Measurements from ENCODE around the gene NUCB1.

Gene NUCB1

GRCh38 chr19:48967346-48968178 is 67.5 kb downstream of the NUCB1 start:
- no peak overlapping the region for H3K4me3 ChIP-seq (ENCODE audit: control insufficient read depth, low read depth, low read length)

DNA sequence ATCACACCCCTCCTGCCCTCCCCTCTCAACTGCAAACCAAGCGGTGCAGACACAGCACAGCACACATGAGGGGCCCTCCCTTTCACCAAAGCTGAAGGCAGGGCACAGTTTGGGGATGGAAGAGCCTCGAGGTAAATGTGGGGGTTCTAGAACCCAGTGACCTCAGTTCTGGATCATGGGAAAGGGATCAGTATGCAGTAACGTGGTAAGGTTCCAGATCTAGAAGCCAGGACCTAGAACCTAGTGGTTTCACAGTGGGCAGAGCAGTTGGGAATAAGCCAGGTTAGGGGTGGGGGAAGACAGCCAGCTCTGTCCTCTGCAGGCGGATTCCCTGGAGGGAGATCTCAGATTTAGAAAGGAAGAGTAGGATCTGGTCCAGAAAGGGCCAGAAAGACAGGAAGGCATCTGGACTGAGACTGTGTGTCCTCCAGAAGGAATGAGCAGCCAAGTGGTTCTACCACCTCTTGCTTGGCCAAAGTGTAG is 68.1 kb downstream of the NUCB1 start:
- TF ChIP-seq, protein P1, sequence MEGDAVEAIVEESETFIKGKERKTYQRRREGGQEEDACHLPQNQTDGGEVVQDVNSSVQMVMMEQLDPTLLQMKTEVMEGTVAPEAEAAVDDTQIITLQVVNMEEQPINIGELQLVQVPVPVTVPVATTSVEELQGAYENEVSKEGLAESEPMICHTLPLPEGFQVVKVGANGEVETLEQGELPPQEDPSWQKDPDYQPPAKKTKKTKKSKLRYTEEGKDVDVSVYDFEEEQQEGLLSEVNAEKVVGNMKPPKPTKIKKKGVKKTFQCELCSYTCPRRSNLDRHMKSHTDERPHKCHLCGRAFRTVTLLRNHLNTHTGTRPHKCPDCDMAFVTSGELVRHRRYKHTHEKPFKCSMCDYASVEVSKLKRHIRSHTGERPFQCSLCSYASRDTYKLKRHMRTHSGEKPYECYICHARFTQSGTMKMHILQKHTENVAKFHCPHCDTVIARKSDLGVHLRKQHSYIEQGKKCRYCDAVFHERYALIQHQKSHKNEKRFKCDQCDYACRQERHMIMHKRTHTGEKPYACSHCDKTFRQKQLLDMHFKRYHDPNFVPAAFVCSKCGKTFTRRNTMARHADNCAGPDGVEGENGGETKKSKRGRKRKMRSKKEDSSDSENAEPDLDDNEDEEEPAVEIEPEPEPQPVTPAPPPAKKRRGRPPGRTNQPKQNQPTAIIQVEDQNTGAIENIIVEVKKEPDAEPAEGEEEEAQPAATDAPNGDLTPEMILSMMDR (conservative IDR thresholded peaks at IDR 0.05; ENCODE audit: control insufficient read depth, insufficient read depth, low read depth, low read length) = no peak
- peak; percentile 36 for DNase-seq (ENCODE audit: low read depth)
- H3K4me3 ChIP-seq (ENCODE audit: control insufficient read depth, low read depth, low read length) = no peak overlapping the region

More at GRCh38 chr19:48967346-48968178, 67.5 kb downstream of the NUCB1 start:
- peak; percentile 76 for DNase-seq (ENCODE audit: low read depth)
- TF ChIP-seq, protein P1 (conservative IDR thresholded peaks at IDR 0.05; ENCODE audit: control insufficient read depth, insufficient read depth, low read depth, low read length) = no peak

GRCh38 chr19:48968813-48969218 is 68.7 kb downstream of the NUCB1 start:
- no peak overlapping the region for H3K4me3 ChIP-seq (ENCODE audit: control insufficient read depth, low read depth, low read length)
- TF ChIP-seq, protein P1 (conservative IDR thresholded peaks at IDR 0.05; ENCODE audit: control insufficient read depth, insufficient read depth, low read depth, low read length) = no peak
- DNase-seq (ENCODE audit: low read depth) = no peak

DNA sequence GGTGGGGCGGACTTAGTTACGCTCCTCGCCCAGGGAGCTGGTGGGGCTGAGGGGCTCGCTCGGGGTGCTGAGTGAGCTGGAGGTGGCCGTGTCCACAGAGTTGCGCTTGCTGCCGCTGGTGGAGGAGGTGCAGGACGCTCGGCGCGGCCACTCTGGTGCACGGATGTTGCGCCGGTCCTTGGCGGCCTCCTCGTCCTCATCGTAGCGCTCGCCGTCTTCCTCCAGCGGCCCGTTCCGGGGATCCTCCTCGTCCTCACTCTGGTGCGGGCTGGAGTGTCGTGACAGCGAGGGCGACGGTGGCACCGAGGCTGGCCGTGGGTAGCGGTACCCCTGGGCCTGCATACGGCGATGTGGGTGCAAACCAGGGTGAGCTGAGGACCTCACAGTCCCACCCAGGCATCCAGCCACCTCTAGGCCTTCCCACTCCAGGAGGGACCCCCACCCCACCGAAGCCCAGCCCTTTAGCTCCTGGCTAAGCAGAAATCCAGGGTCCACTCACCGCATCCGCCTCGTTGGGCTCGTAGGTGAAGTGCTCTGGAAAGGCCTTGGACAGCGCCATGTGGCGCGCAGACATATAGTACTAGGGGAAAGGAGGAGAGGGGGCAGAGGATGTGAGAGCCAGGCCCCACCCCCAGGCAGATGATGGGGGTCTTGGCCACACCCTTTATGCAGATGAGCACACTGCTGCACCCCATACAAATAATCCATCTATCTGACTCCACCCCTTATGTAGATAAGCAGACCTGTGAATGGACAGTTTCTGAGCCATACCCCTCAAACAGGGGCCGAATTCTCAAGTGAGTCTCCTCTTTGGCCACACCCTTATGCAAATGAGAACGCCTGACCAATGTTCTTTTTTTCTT is 69.4 kb downstream of the NUCB1 start:
- TF ChIP-seq, protein P1 (conservative IDR thresholded peaks at IDR 0.05; ENCODE audit: control insufficient read depth, insufficient read depth, low read depth, low read length) = no peak
- DNase-seq (ENCODE audit: low read depth) = peak; percentile 51
- H3K4me3 ChIP-seq (ENCODE audit: control insufficient read depth, low read depth, low read length) = no peak overlapping the region

DNA sequence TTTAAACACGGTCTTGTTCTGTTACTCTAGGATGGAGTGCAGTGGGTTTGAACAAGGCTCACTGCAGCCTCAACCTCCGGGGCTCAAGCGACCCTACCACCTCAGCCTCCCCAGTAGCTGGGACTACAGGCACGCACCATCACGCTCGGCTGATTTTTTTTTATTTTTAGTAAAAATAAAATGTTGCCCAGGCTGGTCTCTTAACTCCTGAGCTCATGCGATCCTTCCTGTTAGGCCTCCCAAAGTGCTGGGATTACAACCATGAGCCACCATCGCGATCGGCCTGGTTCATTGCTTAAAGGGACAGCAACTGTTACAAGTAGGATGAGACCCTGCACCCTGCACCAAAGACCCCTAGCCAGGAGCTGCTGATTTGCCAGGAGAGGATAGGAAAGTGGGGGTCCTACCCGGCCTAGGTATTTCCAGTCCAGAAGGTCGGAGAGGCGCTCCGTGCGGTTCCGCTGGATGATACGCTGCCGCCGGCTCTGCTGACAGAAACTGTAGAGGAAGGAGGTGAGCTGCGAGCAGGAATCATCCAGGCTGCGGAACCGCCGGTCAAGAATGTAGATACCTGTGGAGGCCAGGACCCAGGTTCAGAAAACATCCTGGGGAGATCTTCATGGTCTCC is 70.1 kb downstream of the NUCB1 start:
- no peak overlapping the region for H3K4me3 ChIP-seq (ENCODE audit: control insufficient read depth, low read depth, low read length)
- no peak for DNase-seq (ENCODE audit: low read depth)
- TF ChIP-seq, protein P1 (conservative IDR thresholded peaks at IDR 0.05; ENCODE audit: control insufficient read depth, insufficient read depth, low read depth, low read length) = no peak

- no peak overlapping the region for H3K4me3 ChIP-seq (ENCODE audit: control insufficient read depth, low read depth, low read length)
- DNase-seq (ENCODE audit: low read depth) = peak; percentile 77
- TF ChIP-seq, protein P1 (conservative IDR thresholded peaks at IDR 0.05; ENCODE audit: control insufficient read depth, insufficient read depth, low read depth, low read length) = peak; percentile 92
These were observed 70.8 kb downstream of the NUCB1 start for GRCh38 chr19:48970923-48971395.
